Kidney (tissue), 14 donors: ENCODE results near the gene RNF157. TPM values are rescaled to one million over a fixed set of nuclear protein-coding genes. Genes with fewer than 3 reads are reported as not detected.

ENCODE experiments used
- DNase-seq, 5 donors: peaks; one replicate each; pipeline ENCODE4 v3.0.0-alpha.2; 2013 to 2020
- FAIRE-seq: peaks from 2 replicates; lab custom pipeline; 2012; peaks lifted over from hg19 to GRCh38; lab: Jason Lieb, UNC
- H3K27ac ChIP-seq, 2 donors: one replicate each; pipeline ENCODE4 v1.7.0; 2013; ENCODE audit warnings: low read depth in 2 of 2, low read length in 2 of 2, inconsistent platforms in 1 of 2
- H3K27me3 ChIP-seq: one replicate; pipeline ENCODE4 v1.7.1; 2013; ENCODE audit warnings: low read length, inconsistent platforms; ENCODE audit not compliant: control insufficient read depth, insufficient read depth
- H3K36me3 ChIP-seq, 3 donors: one replicate each; pipeline versions ENCODE4 v1.7.0 to v1.7.1; 2013; ENCODE audit warnings: low read length in 3 of 3, control low read depth in 1 of 3, inconsistent platforms in 1 of 3; ENCODE audit not compliant: insufficient read depth in 3 of 3, control insufficient read depth in 2 of 3
- H3K4me1 ChIP-seq, 3 donors: one replicate each; pipeline versions ENCODE4 v1.7.0 to v1.7.1; 2013; ENCODE audit warnings: low read length in 3 of 3, inconsistent platforms in 1 of 3, low read depth in 1 of 3; ENCODE audit not compliant: control insufficient read depth in 2 of 3, insufficient read depth in 2 of 3
- H3K4me3 ChIP-seq, 3 donors: one replicate each; pipeline versions ENCODE4 v1.7.0 to v1.8.1; 2013; ENCODE audit warnings: low read length in 3 of 3, control low read depth in 1 of 3, inconsistent platforms in 1 of 3
- H3K9ac ChIP-seq, 3 donors: one replicate each; pipeline versions ENCODE4 v1.7.0 to v1.7.1; 2013; ENCODE audit warnings: low read length in 3 of 3, control low read depth in 1 of 3, inconsistent platforms in 1 of 3
- H3K9me3 ChIP-seq, 3 donors: one replicate each; pipeline versions ENCODE4 v1.7.0 to v1.7.1; 2013; ENCODE audit warnings: low read length in 3 of 3, control low read depth in 1 of 3, inconsistent platforms in 1 of 3; ENCODE audit not compliant: control insufficient read depth in 2 of 3, insufficient read depth in 1 of 3
- CTCF ChIP-seq: IDR thresholded peaks from 3 replicates; pipeline ENCODE4 v1.5.1; 2012; ENCODE audit warnings: mild to moderate bottlenecking, moderate library complexity, borderline replicate concordance; ENCODE audit not compliant: insufficient read depth; ENCODE audit errors: extremely low read depth
- intact Hi-C: fragments of 100-400 bp; cut with DNase I; formaldehyde crosslinking; loops from one replicate; pipeline ENCODE4 v1.11.1; 2022
- polyA plus RNA-seq: library from polyadenylated mRNA; stranded (reverse); fragments of 350-450 nt; fragmentation: Illumina TruSeq; extraction: RNeasy Lipid Tissue Mini Kit (QIAGEN cat#74804); gene quantifications from one replicate; pipeline ENCODE4 v1.2.3, GENCODE V29; 2014; ENCODE audit warnings: low read depth, low replicate concordance; ENCODE audit not compliant: insufficient read depth
- total RNA-seq: library from RNA; stranded (reverse); fragmentation: NEBNext Ultra II Directional; extraction: Animal tissue kit (Norgen Biotek cat#: 25700); gene quantifications from one replicate; pipeline ENCODE4 v1.2.1, GENCODE V29; 2021
- donor health status: control.
- donor health status: control.
- donor health status: control.
- donor health status: control.
- donor health status: control.
- donor health status: DM: yes; HTN: yes; CAD: no.
- donor health status: Normal renal cell carcinoma (clear cell type).

Gene RNF157
- total and polyA plus RNA-seq, 2 donors from 2014 or later = 4.8 to 12.4 TPM

GRCh38 chr17:76166906-76167305 lies 73.4 kb downstream of the RNF157 start:
- no peaks in the 10 kb centered on the region for H3K9me3 ChIP-seq
- H3K36me3 ChIP-seq = no peaks in the 10 kb centered on the region
- TF ChIP-seq CTCF = no peak
- peaks cover 0 to 5% (median 0%) of the 10 kb centered on the region in 3 donors for H3K4me1 ChIP-seq
- no peaks in the 10 kb centered on the region for H3K27me3 ChIP-seq
- DNase-seq (no peak), FAIRE-seq (no peak)
- H3K9ac ChIP-seq = no peak overlapping the region
- H3K27ac ChIP-seq = no peak overlapping the region
- H3K4me3 ChIP-seq = no peak overlapping the region
- intact Hi-C loops = loop anchor here (10.0 kb wide), 1 partner anchor 58 kb away; no protein-coding TSS in a partner anchor

- no peak for DNase-seq
- no peaks in the 10 kb centered on the region for H3K9me3 ChIP-seq
- H3K9ac ChIP-seq = no peak overlapping the region
- FAIRE-seq = no peak
- H3K4me3 ChIP-seq = no peak overlapping the region
- peaks cover 0 to 12% (median 0%) of the 10 kb centered on the region in 3 donors for H3K4me1 ChIP-seq
- H3K27ac ChIP-seq = no peak overlapping the region
- no peaks in the 10 kb centered on the region for H3K36me3 ChIP-seq
- no peak for TF ChIP-seq CTCF
- no peaks in the 10 kb centered on the region for H3K27me3 ChIP-seq
- intact Hi-C loops = loop anchor here (10.0 kb wide), 1 partner anchor 59 kb away; no protein-coding TSS in a partner anchor
Measured at GRCh38 chr17:76166168-76166567, 74.1 kb downstream of the RNF157 start.

- Histone ChIP-seq H3K27ac (no peak overlapping the region), H3K4me3 (no peak overlapping the region)
Measured at GRCh38 chr17:76164331-76164730, 76.0 kb downstream of the RNF157 start.

More at GRCh38 chr17:76164331-76164730, 76.0 kb downstream of the RNF157 start:
- no peak overlapping the region for H3K9ac ChIP-seq
- TF ChIP-seq CTCF = no peak
- intact Hi-C loops = loop anchor here (10.0 kb wide), 1 partner anchor 60 kb away; no protein-coding TSS in a partner anchor
- H3K27me3 ChIP-seq = no peaks in the 10 kb centered on the region
- no peaks in the 10 kb centered on the region for H3K9me3 ChIP-seq
- peaks cover 0 to 21% (median 0%) of the 10 kb centered on the region in 3 donors for H3K4me1 ChIP-seq
- DNase-seq (no peak), FAIRE-seq (no peak)
- no peaks in the 10 kb centered on the region for H3K36me3 ChIP-seq
